Measurements from ENCODE around the gene TPP1. TPM values are rescaled to one million over a fixed set of nuclear protein-coding genes. Genes with fewer than 3 reads are reported as not detected.
A peak's percentile ranks its signal among the peaks of the same experiment; 100 is the strongest.

TPP1 gene
- total and polyA plus RNA-seq, 2 of the 13 experiments (the other 11 are each of a cell fraction or from before 2014, with no cell fraction given) = 13.9 to 74.6 TPM

- TF ChIP-seq ZBTB46 (CRISPR knock-in tag; IDR thresholded peaks at IDR 0.05; ENCODE audit: borderline replicate concordance) (no peak), DMAP1 (CRISPR knock-in tag; IDR thresholded peaks at IDR 0.05) (no peak; the same call in 1 of the 2 replicates), CBX1 (IDR thresholded peaks at IDR 0.05; ENCODE audit: low read depth) (no peak), RFX5 (IDR thresholded peaks at IDR 0.05; ENCODE audit: low read depth, low read length) (peak; percentile 100), MATR3 (CRISPR knock-in tag; IDR thresholded peaks at IDR 0.05) (no peak), HMGXB4 (CRISPR knock-in tag; IDR thresholded peaks at IDR 0.05; ENCODE audit: borderline replicate concordance in 1 of 2, low read depth in 1 of 2) (peak; percentile 42 to 63; a peak in 3 of 4 replicates), ZNF329 (CRISPR knock-in tag; IDR thresholded peaks at IDR 0.05; ENCODE audit: low read depth) (no peak), PCBP1 (IDR thresholded peaks at IDR 0.05; ENCODE audit: borderline replicate concordance, low read depth, low read length) (no peak), ZSCAN25 (CRISPR knock-in tag; IDR thresholded peaks at IDR 0.05) (no peak), GMEB1 (CRISPR knock-in tag; IDR thresholded peaks at IDR 0.05; ENCODE audit: borderline replicate concordance) (0 out of 2 replicates have a peak, but pooled peaks have one; percentile 13), KLF11 (CRISPR knock-in tag; IDR thresholded peaks at IDR 0.05) (0 out of 2 replicates have a peak, but pooled peaks have one; percentile 34), ATM (IDR thresholded peaks at IDR 0.05; ENCODE audit: borderline replicate concordance) (no peak), ZNF672 (CRISPR knock-in tag; IDR thresholded peaks at IDR 0.05) (no peak), ZNF879 (CRISPR knock-in tag; IDR thresholded peaks at IDR 0.05) (no peak), ZNF746 (CRISPR knock-in tag; IDR thresholded peaks at IDR 0.05) (no peak), ZNF34 (CRISPR knock-in tag; IDR thresholded peaks at IDR 0.05; ENCODE audit: borderline replicate concordance) (no peak)
- TF ChIP-seq, protein P1, sequence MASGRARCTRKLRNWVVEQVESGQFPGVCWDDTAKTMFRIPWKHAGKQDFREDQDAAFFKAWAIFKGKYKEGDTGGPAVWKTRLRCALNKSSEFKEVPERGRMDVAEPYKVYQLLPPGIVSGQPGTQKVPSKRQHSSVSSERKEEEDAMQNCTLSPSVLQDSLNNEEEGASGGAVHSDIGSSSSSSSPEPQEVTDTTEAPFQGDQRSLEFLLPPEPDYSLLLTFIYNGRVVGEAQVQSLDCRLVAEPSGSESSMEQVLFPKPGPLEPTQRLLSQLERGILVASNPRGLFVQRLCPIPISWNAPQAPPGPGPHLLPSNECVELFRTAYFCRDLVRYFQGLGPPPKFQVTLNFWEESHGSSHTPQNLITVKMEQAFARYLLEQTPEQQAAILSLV (CRISPR knock-in tag; IDR thresholded peaks at IDR 0.05; ENCODE audit: borderline replicate concordance) = no peak
- TF ChIP-seq, protein P2, sequence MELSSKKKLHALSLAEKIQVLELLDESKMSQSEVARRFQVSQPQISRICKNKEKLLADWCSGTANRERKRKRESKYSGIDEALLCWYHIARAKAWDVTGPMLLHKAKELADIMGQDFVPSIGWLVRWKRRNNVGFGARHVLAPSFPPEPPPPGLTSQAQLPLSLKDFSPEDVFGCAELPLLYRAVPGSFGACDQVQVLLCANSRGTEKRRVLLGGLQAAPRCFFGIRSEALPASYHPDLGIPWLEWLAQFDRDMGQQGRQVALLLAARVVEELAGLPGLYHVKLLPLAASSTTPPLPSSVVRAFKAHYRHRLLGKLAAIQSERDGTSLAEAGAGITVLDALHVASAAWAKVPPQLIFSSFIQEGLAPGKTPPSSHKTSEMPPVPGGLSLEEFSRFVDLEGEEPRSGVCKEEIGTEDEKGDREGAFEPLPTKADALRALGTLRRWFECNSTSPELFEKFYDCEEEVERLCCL (CRISPR knock-in tag; IDR thresholded peaks at IDR 0.05; ENCODE audit: borderline replicate concordance) = no peak
- TF ChIP-seq, protein P3, sequence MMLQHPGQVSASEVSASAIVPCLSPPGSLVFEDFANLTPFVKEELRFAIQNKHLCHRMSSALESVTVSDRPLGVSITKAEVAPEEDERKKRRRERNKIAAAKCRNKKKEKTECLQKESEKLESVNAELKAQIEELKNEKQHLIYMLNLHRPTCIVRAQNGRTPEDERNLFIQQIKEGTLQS (CRISPR knock-in tag; IDR thresholded peaks at IDR 0.05) = no peak
Observed at GRCh38 chr11:6619004-6619745, at the start of gene TPP1 (continued).

Data from HepG2 (cell line).